LNCAP (cell line): ENCODE data around the gene SOX18.

Experiments used
- TF ChIP-seq, protein P1 (sequence below): fragments of 450-650 bp; IDR thresholded peaks from 2 replicates; pipeline ENCODE4 v1.5.1; 2017; ENCODE audit warnings: mild to moderate bottlenecking

SOX18 gene

DNA sequence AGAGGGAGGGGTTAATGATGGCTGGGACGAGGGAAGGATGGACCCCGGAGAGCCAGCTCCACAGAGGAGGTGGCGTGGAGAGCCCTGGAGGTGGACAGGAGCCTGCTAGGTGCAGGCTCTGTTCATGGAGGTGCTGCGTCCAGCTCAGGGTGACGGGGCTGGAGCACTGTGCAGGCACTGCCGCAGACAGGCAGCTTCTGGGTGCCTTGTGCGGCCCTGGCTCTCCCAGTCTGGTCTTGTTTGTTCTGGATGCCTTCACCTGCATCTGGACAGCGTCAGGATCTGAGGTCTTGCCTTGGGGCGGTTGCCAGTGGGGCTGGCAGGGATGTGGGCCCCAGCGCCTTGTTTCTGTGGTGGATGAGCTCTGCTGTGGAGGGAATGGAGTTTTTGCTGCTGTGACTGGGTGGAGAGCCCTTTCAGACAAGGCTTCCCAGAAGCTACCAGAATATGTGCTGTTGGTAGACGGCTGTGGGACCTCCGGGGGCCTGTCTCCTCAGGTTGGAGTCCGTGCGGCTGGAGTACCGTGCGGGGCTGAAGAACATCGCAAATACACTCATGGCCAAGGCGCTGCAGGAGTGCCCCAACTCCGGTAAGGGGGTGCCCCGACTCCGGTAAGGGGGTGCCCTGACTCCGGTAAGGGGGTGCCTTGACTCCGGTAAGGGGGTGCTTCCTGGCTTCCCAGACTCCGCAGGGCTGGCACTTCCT, 21.3 kb downstream of the SOX18 start:
- TF ChIP-seq, protein P1, sequence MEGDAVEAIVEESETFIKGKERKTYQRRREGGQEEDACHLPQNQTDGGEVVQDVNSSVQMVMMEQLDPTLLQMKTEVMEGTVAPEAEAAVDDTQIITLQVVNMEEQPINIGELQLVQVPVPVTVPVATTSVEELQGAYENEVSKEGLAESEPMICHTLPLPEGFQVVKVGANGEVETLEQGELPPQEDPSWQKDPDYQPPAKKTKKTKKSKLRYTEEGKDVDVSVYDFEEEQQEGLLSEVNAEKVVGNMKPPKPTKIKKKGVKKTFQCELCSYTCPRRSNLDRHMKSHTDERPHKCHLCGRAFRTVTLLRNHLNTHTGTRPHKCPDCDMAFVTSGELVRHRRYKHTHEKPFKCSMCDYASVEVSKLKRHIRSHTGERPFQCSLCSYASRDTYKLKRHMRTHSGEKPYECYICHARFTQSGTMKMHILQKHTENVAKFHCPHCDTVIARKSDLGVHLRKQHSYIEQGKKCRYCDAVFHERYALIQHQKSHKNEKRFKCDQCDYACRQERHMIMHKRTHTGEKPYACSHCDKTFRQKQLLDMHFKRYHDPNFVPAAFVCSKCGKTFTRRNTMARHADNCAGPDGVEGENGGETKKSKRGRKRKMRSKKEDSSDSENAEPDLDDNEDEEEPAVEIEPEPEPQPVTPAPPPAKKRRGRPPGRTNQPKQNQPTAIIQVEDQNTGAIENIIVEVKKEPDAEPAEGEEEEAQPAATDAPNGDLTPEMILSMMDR: no peak

DNA sequence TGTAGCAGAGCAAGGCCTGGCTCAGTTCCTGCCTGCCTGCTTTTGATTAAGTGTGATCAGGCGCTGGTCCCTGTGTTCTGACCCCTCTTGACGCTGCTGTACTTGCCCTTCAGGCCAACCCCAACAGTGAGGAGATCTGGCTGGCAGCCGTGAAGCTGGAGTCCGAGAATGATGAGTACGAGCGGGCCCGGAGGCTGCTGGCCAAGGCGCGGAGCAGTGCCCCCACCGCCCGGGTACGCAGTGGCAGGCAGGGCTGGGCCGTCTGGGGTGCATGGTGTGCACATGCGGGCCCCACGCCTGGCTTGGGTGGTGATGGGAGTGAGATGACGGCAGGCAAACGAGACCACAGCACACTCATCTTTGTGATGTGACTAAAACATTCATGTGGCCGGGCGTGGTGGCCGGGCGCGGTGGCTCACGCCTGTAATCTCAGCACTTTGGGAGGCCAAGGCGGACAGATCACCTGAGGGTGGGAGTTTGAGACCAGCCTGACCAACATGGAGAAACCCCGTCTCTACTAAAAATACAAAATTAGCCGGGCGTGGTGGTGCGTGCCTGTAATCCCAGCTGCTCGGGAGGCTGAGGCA, 23.5 kb downstream of the SOX18 start:
- TF ChIP-seq, protein P1: no peak

DNA sequence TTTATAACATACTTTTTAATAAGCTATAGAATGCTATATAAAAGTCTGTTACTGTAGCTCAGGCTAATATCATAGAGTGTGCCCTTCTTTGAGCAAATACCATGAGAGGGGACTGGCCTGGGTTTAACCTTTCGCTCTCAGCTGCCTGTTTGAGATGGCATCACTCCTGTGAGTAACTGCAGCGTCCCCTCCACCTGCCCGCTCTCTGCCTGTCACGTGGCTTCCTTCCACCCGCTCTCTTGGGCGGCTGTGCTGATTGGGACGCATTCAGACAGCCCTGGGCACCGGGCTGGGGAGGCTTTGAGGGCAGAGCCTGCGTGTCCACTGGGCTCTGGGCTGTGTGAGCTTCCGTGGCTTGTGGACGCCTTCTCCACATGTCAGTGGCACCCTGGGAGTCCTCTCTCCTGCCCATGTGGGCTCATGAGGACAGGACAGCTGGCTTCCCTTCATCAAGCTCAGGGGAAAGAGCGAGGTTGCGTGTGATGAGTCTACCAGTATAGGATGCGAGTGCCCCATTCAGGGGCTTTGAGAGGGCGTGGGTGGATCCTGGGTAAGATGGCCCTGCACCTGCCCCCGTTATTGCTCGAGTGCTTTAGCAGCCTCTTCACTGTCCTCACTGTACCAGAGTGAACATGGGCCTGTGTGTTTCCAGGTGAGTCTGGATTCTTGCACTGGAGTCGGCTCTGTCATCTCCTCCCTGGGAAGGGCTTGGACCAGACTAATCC, 24.2 kb downstream of the SOX18 start:
- TF ChIP-seq, protein P1: no peak

DNA sequence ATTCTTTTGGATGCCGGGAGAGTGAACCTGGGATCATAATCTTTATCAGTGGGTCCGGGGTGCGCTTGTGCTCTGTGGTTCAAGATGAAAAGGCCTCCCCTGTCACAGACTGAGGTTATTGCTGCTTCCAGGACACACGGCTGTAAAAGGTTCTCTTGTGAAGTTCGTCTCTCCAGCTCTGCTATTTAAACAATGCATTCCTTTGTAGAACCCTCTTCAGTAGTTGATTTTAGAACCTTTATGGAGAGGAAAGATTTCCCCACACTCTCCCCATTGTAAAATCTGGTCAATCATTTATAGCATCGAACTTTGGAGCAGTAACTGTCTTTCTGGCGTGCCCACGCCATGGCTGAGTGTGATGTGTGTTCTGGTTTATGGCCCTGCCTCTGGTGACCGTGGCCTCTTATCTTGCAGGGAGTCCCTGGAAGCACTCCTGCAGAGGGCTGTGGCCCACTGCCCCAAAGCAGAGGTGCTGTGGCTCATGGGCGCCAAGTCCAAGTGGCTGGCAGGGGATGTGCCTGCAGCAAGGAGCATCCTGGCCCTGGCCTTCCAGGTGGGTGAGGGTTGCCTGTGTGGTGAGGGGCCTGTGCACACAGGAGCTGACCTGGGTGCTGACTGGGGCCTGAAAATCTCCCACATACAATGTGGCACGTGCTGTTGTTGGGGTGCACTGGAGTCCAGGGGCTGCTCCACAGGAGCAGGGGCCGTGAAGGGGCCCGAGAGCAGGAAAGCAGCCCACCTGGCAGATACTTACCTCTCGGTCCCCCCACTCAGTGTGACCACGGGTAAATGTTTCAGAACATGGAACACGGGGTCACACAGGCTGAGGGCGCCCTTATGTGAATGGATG, 25.1 kb downstream of the SOX18 start:
- TF ChIP-seq, protein P1: no peak

DNA sequence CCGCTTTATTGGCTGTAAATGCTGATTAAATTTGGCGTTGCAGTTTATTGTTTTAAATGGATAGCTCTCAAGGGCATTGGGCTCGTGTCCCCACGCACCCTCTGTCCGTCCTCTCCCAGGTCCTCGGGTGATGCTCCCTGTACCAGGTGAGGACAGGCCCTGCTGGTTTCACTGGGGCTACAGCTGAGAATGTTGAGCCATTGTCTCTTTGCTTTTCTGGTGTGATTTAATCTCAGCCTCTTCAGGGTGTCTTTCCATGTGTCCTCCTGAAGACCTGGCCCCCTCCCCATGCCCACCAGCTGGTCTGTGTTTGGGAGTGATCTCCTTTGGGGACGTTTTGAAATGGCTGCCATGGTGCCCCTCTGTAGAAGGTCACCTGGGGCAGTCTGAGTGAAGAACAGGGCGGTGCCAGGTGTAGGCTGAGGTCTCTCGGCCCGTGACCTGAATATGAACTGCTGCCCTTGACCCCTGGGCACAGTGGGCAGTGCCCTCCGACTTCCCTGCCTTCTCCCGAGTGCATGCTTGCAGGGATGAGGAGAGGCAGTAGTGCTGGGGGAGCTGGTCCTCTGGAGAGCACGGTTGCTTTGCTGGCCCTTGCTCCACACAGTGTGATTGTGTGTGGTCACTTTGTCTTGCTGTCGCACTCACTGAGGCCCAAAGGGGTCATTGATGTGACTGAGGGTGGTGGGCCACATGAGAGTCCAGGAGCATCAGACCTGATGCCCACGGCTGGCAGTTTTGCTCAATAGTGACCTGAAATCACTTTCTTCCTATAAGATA, 25.9 kb downstream of the SOX18 start:
- TF ChIP-seq, protein P1: no peak

DNA sequence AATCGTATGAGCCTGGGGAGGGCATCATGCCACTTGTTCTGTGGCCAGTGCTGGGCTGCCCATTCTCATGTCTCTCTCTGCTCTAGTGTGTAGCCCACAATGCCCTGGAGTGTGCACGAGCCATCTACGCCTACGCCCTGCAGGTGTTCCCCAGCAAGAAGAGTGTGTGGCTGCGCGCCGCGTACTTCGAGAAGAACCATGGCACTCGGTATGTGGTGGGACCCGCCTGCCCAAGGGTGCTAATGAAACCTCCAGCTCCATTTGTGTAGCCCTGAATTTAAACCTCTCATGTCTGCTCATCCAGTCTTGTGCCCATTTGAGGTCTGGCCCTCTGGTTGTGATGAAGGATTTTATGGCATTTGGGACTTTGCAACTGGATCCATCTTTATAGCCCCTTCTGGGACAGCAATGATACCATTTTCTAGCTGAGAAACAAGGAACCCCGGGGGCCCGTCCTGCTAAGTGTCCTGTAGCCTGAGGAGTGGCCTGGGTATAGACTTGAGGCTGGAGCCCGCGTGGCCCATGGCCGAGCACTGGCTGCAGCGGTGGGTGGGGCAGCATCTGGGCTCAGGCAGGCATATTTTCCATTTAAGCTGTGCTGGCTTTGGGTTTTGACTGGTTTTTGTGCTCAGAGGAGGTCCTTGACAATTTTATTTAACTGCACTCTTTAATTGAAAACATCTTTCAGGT, 26.6 kb downstream of the SOX18 start:
- TF ChIP-seq, protein P1: no peak
